Astrocyte (in vitro differentiated cells and primary cell): ENCODE results near the gene NUMB. TPM values are rescaled to one million over a fixed set of nuclear protein-coding genes. Genes with fewer than 3 reads are reported as not detected.
A peak's percentile ranks its signal among the peaks of the same experiment; 100 is the strongest.

ENCODE experiments used
- DNase-seq: peaks from one replicate; pipeline ENCODE4 v3.0.0-alpha.2; 2010; ENCODE audit warnings: low read depth
- FAIRE-seq: peaks from 2 replicates; lab custom pipeline; 2011; peaks lifted over from hg19 to GRCh38; lab: Jason Lieb, UNC
- H2AFZ ChIP-seq: 2 replicates; pipeline ENCODE4 v1.6.0; 2012; ENCODE audit warnings: low read depth, low read length, inconsistent platforms
- H3K27ac ChIP-seq: 2 replicates; pipeline ENCODE4 v1.5.1; 2011; ENCODE audit warnings: low read depth, low read length, inconsistent platforms
- H3K27me3 ChIP-seq: 2 replicates; pipeline ENCODE4 v1.6.0; 2011; ENCODE audit warnings: low read length, inconsistent platforms; ENCODE audit not compliant: insufficient read depth
- H3K36me3 ChIP-seq: 2 replicates; pipeline ENCODE4 v1.5.1; 2011; ENCODE audit warnings: low read length, inconsistent platforms; ENCODE audit not compliant: insufficient read depth
- H3K4me1 ChIP-seq: 2 replicates; pipeline ENCODE4 v1.5.1; 2011; ENCODE audit warnings: low read length, inconsistent platforms; ENCODE audit not compliant: insufficient read depth
- H3K4me2 ChIP-seq: 2 replicates; pipeline ENCODE4 v1.6.0; 2012; ENCODE audit warnings: low read length, inconsistent platforms
- H3K4me3 ChIP-seq: 2 replicates; pipeline ENCODE4 v1.5.1; 2011; ENCODE audit warnings: low read depth, mild to moderate bottlenecking, low read length, inconsistent platforms; ENCODE audit not compliant: insufficient read depth
- H3K79me2 ChIP-seq: 2 replicates; pipeline ENCODE4 v1.6.0; 2012; ENCODE audit warnings: mild to moderate bottlenecking, low read length, inconsistent platforms; ENCODE audit not compliant: insufficient read depth
- H3K9ac ChIP-seq: 2 replicates; pipeline ENCODE4 v1.6.0; 2012; ENCODE audit warnings: mild to moderate bottlenecking, low read length, inconsistent platforms
- H3K9me3 ChIP-seq: 2 replicates; pipeline ENCODE4 v1.5.1; 2012; ENCODE audit warnings: low read depth, mild to moderate bottlenecking, low read length, inconsistent platforms; ENCODE audit not compliant: insufficient read depth
- H4K20me1 ChIP-seq: 2 replicates; pipeline ENCODE4 v1.6.0; 2012; ENCODE audit warnings: low read length, inconsistent platforms; ENCODE audit not compliant: insufficient read depth
- H3K27ac Mint-ChIP-seq: one replicate; pipeline ENCODE4 v1.8.0; 2021; ENCODE audit warnings: mild to moderate bottlenecking, mixed read lengths; ENCODE audit not compliant: unreplicated experiment
- H3K27me3 Mint-ChIP-seq: one replicate; pipeline ENCODE4 v1.8.0; 2021; ENCODE audit warnings: low read depth, mixed read lengths; ENCODE audit not compliant: unreplicated experiment
- H3K36me3 Mint-ChIP-seq: one replicate; pipeline ENCODE4 v1.8.0; 2021; ENCODE audit warnings: low read depth, mixed read lengths; ENCODE audit not compliant: unreplicated experiment
- H3K4me1 Mint-ChIP-seq: one replicate; pipeline ENCODE4 v1.8.0; 2021; ENCODE audit warnings: low read depth, mixed read lengths; ENCODE audit not compliant: unreplicated experiment
- H3K4me3 Mint-ChIP-seq: one replicate; pipeline ENCODE4 v1.8.0; 2021; ENCODE audit warnings: mild to moderate bottlenecking, moderate library complexity, mixed read lengths; ENCODE audit not compliant: unreplicated experiment
- H3K9me3 Mint-ChIP-seq: one replicate; pipeline ENCODE4 v1.8.0; 2021; ENCODE audit warnings: mild to moderate bottlenecking, mixed read lengths; ENCODE audit not compliant: unreplicated experiment
- CTCF ChIP-seq: IDR thresholded peaks from 2 replicates; pipeline ENCODE4 v1.5.1; 2011; ENCODE audit warnings: low read depth, mild to moderate bottlenecking, inconsistent platforms, low read length, moderate library complexity; ENCODE audit not compliant: insufficient read depth
- EZH2 ChIP-seq: IDR thresholded peaks from 2 replicates; pipeline ENCODE4 v1.6.1; 2012; ENCODE audit warnings: mild to moderate bottlenecking, low read length, inconsistent platforms; ENCODE audit not compliant: insufficient read depth
- total RNA-seq: library from RNA; stranded (reverse); gene quantifications from 2 replicates; pipeline ENCODE4 v1.2.1, GENCODE V29; 2021

The NUMB gene
- total RNA-seq, 1 donor from 2014 or later: 93.9 TPM

GRCh38 chr14:73467800-73468199 lies 9.5 kb upstream of the NUMB start:
- Histone ChIP-seq H3K27ac (peak overlapping the region; percentile 45), H3K27me3 (no peaks in the 10 kb centered on the region), H3K36me3 (no peaks in the 10 kb centered on the region), H3K79me2 (no peaks in the 10 kb centered on the region), H3K9me3 (no peaks in the 10 kb centered on the region), H3K4me1 (peaks cover 32% of the 10 kb centered on the region), H3K4me3 (no peak overlapping the region), H2AFZ (peak overlapping the region; percentile 42), H3K4me2 (peak overlapping the region; percentile 52), H3K9ac (no peak overlapping the region), H4K20me1 (no peaks in the 10 kb centered on the region)
- FAIRE-seq (no peak), DNase-seq (no peak)
- TF ChIP-seq EZH2 (no peak), CTCF (no peak)
- Mint-ChIP-seq H3K4me1 (peaks cover 25% of the 10 kb centered on the region), H3K27ac (peak overlapping the region; percentile 35), H3K36me3 (no peaks in the 10 kb centered on the region), H3K4me3 (no peak overlapping the region), H3K27me3 (no peaks in the 10 kb centered on the region), H3K9me3 (no peaks in the 10 kb centered on the region)

DNA sequence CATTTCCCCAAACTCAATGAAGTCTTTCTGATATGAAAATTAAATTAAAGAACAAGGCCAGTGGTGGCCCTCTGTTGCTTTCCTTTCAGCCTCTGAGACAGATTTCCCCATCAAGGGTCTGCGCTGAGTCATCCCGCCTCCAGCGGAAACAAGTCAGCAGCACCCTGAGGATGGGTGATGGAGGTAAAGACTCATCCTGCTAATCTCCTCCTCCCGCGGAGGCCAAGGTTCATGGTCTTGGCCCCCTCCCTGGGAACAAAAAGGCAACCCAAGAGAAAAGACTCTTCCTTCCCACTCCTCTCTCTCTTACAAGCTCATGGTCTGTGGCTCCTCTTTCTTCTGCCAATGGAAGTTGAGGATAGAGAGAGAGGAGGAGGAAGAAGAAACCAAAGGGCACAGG lies 9.0 kb upstream of the NUMB start:
- H3K4me3 Mint-ChIP-seq: no peak overlapping the region
- Histone ChIP-seq H3K9me3 (no peaks in the 10 kb centered on the region), H3K4me2 (peak overlapping the region; percentile 52), H3K36me3 (no peaks in the 10 kb centered on the region), H2AFZ (peak overlapping the region; percentile 42), H3K9ac (no peak overlapping the region), H3K4me3 (no peak overlapping the region), H3K4me1 (peaks cover 36% of the 10 kb centered on the region), H3K27ac (peak overlapping the region; percentile 45), H3K79me2 (no peaks in the 10 kb centered on the region), H4K20me1 (no peaks in the 10 kb centered on the region), H3K27me3 (no peaks in the 10 kb centered on the region)
- TF ChIP-seq EZH2 (no peak), CTCF (no peak)
- H3K36me3 Mint-ChIP-seq: no peaks in the 10 kb centered on the region
- peak; percentile 44 for DNase-seq
- FAIRE-seq: no peak
- peaks cover 25% of the 10 kb centered on the region for H3K4me1 Mint-ChIP-seq
- no peaks in the 10 kb centered on the region for H3K27me3 Mint-ChIP-seq
- no peaks in the 10 kb centered on the region for H3K9me3 Mint-ChIP-seq
- H3K27ac Mint-ChIP-seq: peak overlapping the region; percentile 35

GRCh38 chr14:73466861-73467260 lies 8.5 kb upstream of the NUMB start:
- no peaks in the 10 kb centered on the region for H3K27me3 ChIP-seq
- peak overlapping the region; percentile 45 for H3K27ac ChIP-seq
- no peak for FAIRE-seq
- no peak overlapping the region for H2AFZ ChIP-seq
- Mint-ChIP-seq H3K9me3 (no peaks in the 10 kb centered on the region), H3K36me3 (no peaks in the 10 kb centered on the region), H3K4me3 (no peak overlapping the region), H3K27ac (peak overlapping the region; percentile 35), H3K4me1 (peaks cover 28% of the 10 kb centered on the region), H3K27me3 (no peaks in the 10 kb centered on the region)
- H3K79me2 ChIP-seq: no peaks in the 10 kb centered on the region
- H3K9ac ChIP-seq: no peak overlapping the region
- DNase-seq: no peak
- no peak for TF ChIP-seq EZH2
- no peak for TF ChIP-seq CTCF
- no peaks in the 10 kb centered on the region for H4K20me1 ChIP-seq
- H3K36me3 ChIP-seq: no peaks in the 10 kb centered on the region
- H3K9me3 ChIP-seq: no peaks in the 10 kb centered on the region
- peaks cover 42% of the 10 kb centered on the region for H3K4me1 ChIP-seq
- H3K4me2 ChIP-seq: peak overlapping the region; percentile 52
- no peak overlapping the region for H3K4me3 ChIP-seq
